A673 (cell line): ENCODE results near the gene LTA.

ENCODE experiments used
- EZH2 ChIP-seq: fragments of 200-600 bp; sonication (generic); IDR thresholded peaks from 2 replicates; pipeline ENCODE4 v1.6.1; 2017; ENCODE audit warnings: borderline replicate concordance, low read depth, mild to moderate bottlenecking, mixed read lengths, antibody characterized with exemption, low read length; ENCODE audit not compliant: poor library complexity, severe bottlenecking
- TF ChIP-seq, protein P1 (sequence below): fragments of 300-800, 200-600 bp; sonication (generic); conservative IDR thresholded peaks from 2 replicates; pipeline ENCODE4 v1.5.1; 2017; ENCODE audit warnings: low read depth, mild to moderate bottlenecking, antibody characterized with exemption, low read length, moderate library complexity, mixed read lengths

DNA sequence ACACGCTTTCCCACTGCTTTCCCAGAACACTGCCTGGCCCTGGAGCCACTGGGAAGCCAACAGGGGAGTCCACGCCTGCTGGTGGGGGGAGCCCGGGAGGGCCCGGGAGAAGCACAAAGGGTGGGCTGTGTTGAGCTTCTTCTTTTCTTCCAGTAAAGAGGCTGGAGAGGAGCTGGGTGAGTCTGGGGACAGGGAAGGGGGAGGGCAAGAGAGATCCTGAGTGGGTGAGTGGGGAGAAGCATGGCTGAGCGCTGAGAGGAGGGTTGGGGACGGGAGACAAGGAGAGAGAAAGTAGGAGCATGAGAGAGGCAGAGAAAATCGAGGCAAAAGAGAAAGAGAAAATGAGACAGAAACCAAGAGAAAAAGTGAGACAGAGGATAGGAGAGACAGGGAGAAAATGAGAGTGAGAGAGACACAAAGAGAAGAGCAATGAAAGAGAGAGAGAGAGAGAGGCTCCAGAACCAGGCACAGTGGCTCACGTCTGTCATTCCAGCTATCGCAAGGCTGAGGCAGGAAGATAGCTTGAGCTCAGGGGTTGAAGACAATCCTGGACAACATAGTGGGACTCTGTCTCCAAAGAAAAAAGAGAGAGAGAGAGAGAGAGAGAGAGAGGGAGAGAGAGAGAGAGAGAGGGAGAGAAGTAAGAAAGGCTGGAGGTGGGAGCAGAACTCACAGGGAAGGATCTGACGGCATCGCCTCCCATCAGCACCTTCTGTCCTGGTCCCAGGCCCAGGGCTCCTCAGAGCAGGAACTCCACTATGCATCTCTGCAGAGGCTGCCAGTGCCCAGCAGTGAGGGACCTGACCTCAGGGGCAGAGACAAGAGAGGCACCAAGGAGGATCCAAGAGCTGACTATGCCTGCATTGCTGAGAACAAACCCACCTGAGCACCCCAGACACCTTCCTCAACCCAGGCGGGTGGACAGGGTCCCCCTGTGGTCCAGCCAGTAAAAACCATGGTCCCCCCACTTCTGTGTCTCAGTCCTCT lies 16.0 kb downstream of the LTA start:
- TF ChIP-seq, protein P1, sequence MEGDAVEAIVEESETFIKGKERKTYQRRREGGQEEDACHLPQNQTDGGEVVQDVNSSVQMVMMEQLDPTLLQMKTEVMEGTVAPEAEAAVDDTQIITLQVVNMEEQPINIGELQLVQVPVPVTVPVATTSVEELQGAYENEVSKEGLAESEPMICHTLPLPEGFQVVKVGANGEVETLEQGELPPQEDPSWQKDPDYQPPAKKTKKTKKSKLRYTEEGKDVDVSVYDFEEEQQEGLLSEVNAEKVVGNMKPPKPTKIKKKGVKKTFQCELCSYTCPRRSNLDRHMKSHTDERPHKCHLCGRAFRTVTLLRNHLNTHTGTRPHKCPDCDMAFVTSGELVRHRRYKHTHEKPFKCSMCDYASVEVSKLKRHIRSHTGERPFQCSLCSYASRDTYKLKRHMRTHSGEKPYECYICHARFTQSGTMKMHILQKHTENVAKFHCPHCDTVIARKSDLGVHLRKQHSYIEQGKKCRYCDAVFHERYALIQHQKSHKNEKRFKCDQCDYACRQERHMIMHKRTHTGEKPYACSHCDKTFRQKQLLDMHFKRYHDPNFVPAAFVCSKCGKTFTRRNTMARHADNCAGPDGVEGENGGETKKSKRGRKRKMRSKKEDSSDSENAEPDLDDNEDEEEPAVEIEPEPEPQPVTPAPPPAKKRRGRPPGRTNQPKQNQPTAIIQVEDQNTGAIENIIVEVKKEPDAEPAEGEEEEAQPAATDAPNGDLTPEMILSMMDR: no peak
- TF ChIP-seq EZH2: no peak
